WTC11 (cell line): ENCODE results near the gene TNFAIP8L3.

ENCODE experiments used
- ATF2 ChIP-seq: sonication (generic); formaldehyde crosslinking; IDR thresholded peaks from 2 replicates; pipeline ENCODE4 v1.8.1; 2022; ENCODE audit warnings: low read depth, missing genetic modification reagents, borderline replicate concordance
- CTCF ChIP-seq: fragments of 200-600 bp; IDR thresholded peaks from 2 replicates; pipeline ENCODE4 v1.8.0; 2022; ENCODE audit warnings: antibody characterized with exemption

GRCh38 chr15:51135276-51135675 lies 40.6 kb upstream of the TNFAIP8L3 start:
- no peak for TF ChIP-seq ATF2 (CRISPR knock-in tag)
- no peak for TF ChIP-seq CTCF
